Activated CD4-positive, alpha-beta T cell treated with anti-CD3 and anti-CD28 coated beads, Interleukin-2, amount 10 ng/mL, durations not matched to agents 7 days and 5 days (primary cell): ENCODE results near the gene FBLN5. TPM values are rescaled to one million over a fixed set of nuclear protein-coding genes. Genes with fewer than 3 reads are reported as not detected.
A peak's percentile ranks its signal among the peaks of the same experiment; 100 is the strongest.

Source experiments
- CTCF ChIA-PET: fragments of 350-600 bp; sonication (Branson Sonifier 250); formaldehyde crosslinking; loops from one replicate; lab custom pipeline; 2021; ENCODE audit warnings: antibody characterized with exemption; lab: Charles Lee
- POLR2A ChIA-PET: fragments of 350-600 bp; sonication (Branson Sonifier 250); formaldehyde crosslinking; loops from one replicate; lab custom pipeline; 2021; ENCODE audit warnings: antibody characterized with exemption; lab: Charles Lee
- DNase-seq: peaks from one replicate; pipeline ENCODE4 v3.0.0-alpha.2; 2020
- H3K27ac Mint-ChIP-seq: one replicate; pipeline ENCODE4 v1.8.0; 2021; ENCODE audit warnings: mild to moderate bottlenecking, moderate library complexity, mixed read lengths
- H3K27me3 Mint-ChIP-seq: one replicate; pipeline ENCODE4 v1.8.0; 2021; ENCODE audit warnings: mixed read lengths
- H3K36me3 Mint-ChIP-seq: one replicate; pipeline ENCODE4 v1.8.0; 2021; ENCODE audit warnings: low read depth, mixed read lengths
- H3K4me1 Mint-ChIP-seq: one replicate; pipeline ENCODE4 v1.8.0; 2021; ENCODE audit warnings: mixed read lengths
- H3K4me3 Mint-ChIP-seq: one replicate; pipeline ENCODE4 v1.8.0; 2021; ENCODE audit warnings: mild to moderate bottlenecking, moderate library complexity, mixed read lengths
- H3K9me3 Mint-ChIP-seq: one replicate; pipeline ENCODE4 v1.8.0; 2021; ENCODE audit warnings: mixed read lengths
- total RNA-seq, 2 experiments: library from RNA; stranded (reverse); gene quantifications; one replicate each; pipeline ENCODE4 v1.2.3, GENCODE V29; 2021

Gene FBLN5
- total RNA-seq, 2 experiments from 2014 or later, result 3.8 to 4.1 TPM

GRCh38 chr14:91964011-91964410 is 16.5 kb upstream of the FBLN5 start:
- Mint-ChIP-seq H3K27ac (no peak overlapping the region), H3K4me3 (no peak overlapping the region), H3K9me3 (no peaks in the 10 kb centered on the region), H3K4me1 (peaks cover 15% of the 10 kb centered on the region), H3K36me3 (peaks cover 15% of the 10 kb centered on the region), H3K27me3 (no peaks in the 10 kb centered on the region)
- CTCF ChIA-PET, result no interaction called here
- no peak for DNase-seq
- POLR2A ChIA-PET, result no interaction called here

DNA sequence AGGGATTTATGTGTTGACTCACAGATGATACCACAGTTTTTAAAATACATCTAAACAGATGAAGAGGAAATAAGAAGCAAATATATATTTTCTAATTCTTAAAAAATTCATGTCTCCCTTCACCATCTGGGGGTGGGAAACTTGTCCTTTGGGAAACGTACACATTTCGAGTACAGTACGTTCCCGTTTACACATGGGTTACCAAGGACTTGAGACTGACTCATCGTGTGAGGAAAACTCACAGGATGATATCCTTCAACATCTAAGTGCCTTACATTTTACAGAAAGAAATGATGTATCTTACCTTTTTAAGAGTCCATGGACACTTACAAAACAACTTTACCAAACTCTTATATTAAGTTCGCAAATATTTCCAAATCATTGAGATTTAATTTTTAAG is 16.0 kb upstream of the FBLN5 start:
- H3K27ac Mint-ChIP-seq, result no peak overlapping the region
- H3K36me3 Mint-ChIP-seq, result peaks cover 10% of the 10 kb centered on the region
- CTCF ChIA-PET, result no interaction called here
- peaks cover 10% of the 10 kb centered on the region for H3K4me1 Mint-ChIP-seq
- no peaks in the 10 kb centered on the region for H3K27me3 Mint-ChIP-seq
- POLR2A ChIA-PET, result no interaction called here
- H3K9me3 Mint-ChIP-seq, result no peaks in the 10 kb centered on the region
- no peak for DNase-seq
- H3K4me3 Mint-ChIP-seq, result no peak overlapping the region

DNA sequence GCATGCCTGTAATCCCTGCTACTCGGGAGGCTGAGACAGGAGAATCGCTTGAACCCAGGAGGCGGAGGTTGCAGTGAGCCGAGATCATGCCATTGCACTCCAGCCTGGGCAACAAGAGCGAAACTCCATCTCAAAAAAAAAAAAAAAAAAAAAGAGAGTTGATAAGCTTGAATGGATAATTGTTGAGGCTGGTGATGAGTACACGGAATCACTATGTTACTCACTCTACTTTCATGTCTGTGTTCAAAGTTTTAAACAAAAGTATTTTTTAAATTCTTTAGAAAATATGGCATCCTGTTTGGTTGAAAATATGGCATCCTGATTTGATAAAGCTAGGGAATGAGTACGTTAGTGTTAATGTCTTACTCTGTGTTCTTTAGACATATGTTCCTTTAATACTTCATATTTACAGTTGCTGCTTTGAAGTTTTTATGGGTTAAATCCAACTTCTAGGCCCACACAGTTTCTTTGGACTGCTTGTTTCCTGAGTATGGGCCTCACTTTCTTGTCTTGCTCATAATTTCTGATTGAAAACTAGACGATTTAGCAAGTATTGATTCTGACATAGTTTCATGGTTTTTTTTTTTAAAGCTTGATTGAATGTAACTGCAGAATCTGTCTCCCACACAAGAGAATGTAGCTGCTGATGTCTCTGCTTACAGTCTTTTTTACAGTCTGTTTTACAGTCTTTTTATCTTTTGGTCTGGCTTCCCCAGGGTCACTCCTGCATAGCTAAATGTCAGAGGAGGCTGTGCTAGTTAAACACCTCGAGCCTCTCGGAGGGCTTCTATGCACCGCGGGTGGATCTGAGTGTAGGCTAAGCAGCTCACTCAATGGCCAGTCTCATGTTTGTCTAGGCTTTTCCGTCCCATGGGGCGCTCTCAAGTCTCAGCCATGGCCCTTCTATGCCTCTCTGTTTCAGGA is 14.1 kb upstream of the FBLN5 start:
- no peak for DNase-seq
- H3K27ac Mint-ChIP-seq, result no peak overlapping the region
- POLR2A ChIA-PET, result no interaction called here

GRCh38 chr14:91957876-91958313 is 10.4 kb upstream of the FBLN5 start:
- Mint-ChIP-seq H3K4me3 (no peak overlapping the region), H3K36me3 (no peaks in the 10 kb centered on the region), H3K9me3 (no peaks in the 10 kb centered on the region), H3K27ac (no peak overlapping the region), H3K4me1 (peaks cover 5% of the 10 kb centered on the region), H3K27me3 (no peaks in the 10 kb centered on the region)
- no peak for DNase-seq
- POLR2A ChIA-PET, result no interaction called here
- CTCF ChIA-PET, result no interaction called here

More for the DNA sequence above, 14.1 kb upstream of the FBLN5 start:
- no peaks in the 10 kb centered on the region for H3K27me3 Mint-ChIP-seq
- CTCF ChIA-PET, result interaction anchor here (0.7 to 1.5 kb wide), 5 partner anchors 11 to 1539 kb away, joined by 3 to 5 read pairs (median 3); no protein-coding TSS in a partner anchor
- H3K9me3 Mint-ChIP-seq, result no peaks in the 10 kb centered on the region
- H3K4me1 Mint-ChIP-seq, result peaks cover 5% of the 10 kb centered on the region
- H3K4me3 Mint-ChIP-seq, result no peak overlapping the region
- peaks cover 3% of the 10 kb centered on the region for H3K36me3 Mint-ChIP-seq

DNA sequence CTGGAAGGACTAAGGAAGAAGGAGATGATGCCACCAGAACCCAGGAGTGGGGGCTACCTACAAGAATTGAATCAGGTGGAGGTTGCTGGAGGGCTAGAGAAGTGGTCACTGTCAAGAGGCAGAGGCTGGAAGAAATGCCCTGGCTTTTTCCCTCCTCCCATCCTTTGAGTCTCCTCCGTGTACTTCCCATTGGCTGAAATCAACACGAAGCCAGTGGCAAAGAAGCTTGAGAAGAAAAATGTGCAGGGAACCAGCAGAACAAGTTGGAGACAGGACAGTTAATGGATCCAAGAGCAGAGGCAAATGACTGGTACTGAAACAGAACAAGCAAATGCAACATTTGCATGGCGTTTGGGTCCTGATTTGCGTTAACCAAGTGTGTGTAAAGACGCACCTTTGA is 9.1 kb upstream of the FBLN5 start:
- H3K36me3 Mint-ChIP-seq, result no peaks in the 10 kb centered on the region

GRCh38 chr14:91955168-91955567 is 7.7 kb upstream of the FBLN5 start:
- Mint-ChIP-seq H3K4me1 (no peaks in the 10 kb centered on the region), H3K27ac (no peak overlapping the region), H3K9me3 (no peaks in the 10 kb centered on the region), H3K4me3 (no peak overlapping the region), H3K36me3 (no peaks in the 10 kb centered on the region), H3K27me3 (peaks cover 8% of the 10 kb centered on the region)
- ChIA-PET POLR2A (no interaction called here), CTCF (no interaction called here)
- no peak for DNase-seq

More for the DNA sequence above, 9.1 kb upstream of the FBLN5 start:
- Mint-ChIP-seq H3K27me3 (peaks cover 2% of the 10 kb centered on the region), H3K27ac (no peak overlapping the region), H3K4me3 (no peak overlapping the region), H3K9me3 (no peaks in the 10 kb centered on the region), H3K4me1 (peaks cover under 1% of the 10 kb centered on the region)
- CTCF ChIA-PET, result no interaction called here
- POLR2A ChIA-PET, result no interaction called here
- no peak for DNase-seq

GRCh38 chr14:91953170-91953985 is 5.9 kb upstream of the FBLN5 start:
- H3K4me3 Mint-ChIP-seq, result no peak overlapping the region
- no peak for DNase-seq
- no peaks in the 10 kb centered on the region for H3K9me3 Mint-ChIP-seq
- peaks cover 14% of the 10 kb centered on the region for H3K27me3 Mint-ChIP-seq
- H3K4me1 Mint-ChIP-seq, result no peaks in the 10 kb centered on the region
- no peak overlapping the region for H3K27ac Mint-ChIP-seq
- POLR2A ChIA-PET, result no interaction called here
- CTCF ChIA-PET, result no interaction called here
- no peaks in the 10 kb centered on the region for H3K36me3 Mint-ChIP-seq

DNA sequence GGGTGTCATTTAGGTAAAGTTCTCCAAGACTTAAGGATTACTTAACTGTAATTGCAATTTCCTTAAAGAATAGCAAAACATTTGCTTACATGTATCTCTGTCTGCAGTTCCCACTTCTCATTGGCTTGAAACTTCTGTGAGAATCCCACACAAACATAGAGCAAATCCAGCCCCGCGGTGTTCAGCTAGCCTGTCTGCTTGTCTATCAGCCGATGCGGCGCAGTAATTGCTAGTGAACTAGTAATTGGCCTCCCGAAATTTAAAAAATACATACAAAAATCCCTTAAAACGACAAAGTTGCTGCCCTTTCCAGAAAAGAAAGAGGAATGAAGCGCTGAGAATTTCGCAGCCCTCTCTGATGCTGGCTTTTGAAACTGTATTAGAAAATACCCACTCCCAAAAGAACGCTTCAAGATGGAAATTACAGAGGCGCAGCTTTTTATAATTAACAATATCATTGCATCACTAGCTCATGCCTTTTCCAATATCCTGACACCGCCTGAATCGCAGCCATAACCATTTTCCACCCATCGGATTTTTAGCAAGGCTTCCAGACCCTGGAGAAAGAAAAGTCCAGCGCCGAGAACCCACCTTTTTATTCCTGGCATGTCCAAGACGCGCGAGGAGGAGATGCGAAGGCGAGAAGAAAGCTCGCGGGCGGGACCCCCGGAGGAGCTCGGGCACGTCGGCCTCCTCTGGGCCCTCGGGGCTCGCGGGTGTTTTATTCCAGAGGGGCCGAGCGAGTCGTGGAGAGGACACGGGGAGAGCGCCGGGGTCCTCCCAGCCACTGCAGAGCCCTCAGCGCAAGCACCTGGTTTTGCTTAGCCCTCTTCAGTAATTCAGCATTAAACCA is 646 bp downstream of the FBLN5 start:
- ChIA-PET CTCF (interaction anchor here (0.6 to 1.5 kb wide), 4 partner anchors 14 to 301 kb away, joined by 3 to 4 read pairs (median 4); no protein-coding TSS in a partner anchor), POLR2A (no interaction called here)
- H3K27me3 Mint-ChIP-seq, result peaks cover 46% of the 10 kb centered on the region
- no peaks in the 10 kb centered on the region for H3K9me3 Mint-ChIP-seq
- no peak overlapping the region for H3K27ac Mint-ChIP-seq
- H3K4me1 Mint-ChIP-seq, result peaks cover 19% of the 10 kb centered on the region
- peak overlapping the region; percentile 68 for H3K4me3 Mint-ChIP-seq
- H3K36me3 Mint-ChIP-seq, result no peaks in the 10 kb centered on the region
- no peak for DNase-seq

DNA sequence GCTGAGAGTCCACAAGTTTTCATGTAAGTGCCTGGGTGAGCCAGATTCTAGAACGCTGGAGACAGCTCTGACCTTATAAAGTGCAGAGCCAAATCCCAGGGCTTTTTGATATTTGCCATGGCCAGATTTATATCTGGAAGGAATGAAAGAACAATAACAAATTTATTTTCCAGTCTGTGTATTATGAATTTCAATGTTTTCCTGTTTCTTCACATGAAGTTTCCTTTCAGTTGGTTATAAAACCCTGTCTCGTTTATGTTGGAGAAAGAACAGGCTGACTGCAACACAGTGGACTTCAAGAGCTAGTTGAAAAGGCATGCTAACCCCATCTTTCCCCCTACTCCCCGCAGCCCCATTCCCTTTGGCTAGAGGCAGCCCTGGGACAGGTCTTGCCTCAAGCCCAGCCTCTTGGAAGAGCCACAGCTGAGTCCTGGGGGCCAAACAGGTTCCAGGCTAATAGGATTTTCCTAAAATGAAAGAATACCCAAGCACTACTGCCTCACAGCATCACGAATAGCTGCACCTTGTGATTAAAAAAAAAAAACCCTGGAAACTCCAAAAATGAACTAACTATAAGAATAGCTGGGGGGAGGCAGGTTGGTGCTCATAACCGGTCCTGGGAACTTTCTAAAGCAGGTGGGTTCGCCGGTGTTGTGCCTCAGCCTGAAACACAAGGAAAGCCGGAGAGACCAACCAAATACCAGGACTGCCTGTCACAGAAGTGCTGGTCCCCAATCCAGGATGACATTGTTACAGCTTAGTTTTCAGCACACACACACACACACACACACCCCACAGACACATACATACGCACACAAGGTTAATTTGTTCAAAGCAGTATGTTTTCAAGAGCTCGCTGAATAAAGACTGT is 1.5 kb downstream of the FBLN5 start:
- ChIA-PET CTCF (interaction anchor here (0.6 to 1.5 kb wide), 4 partner anchors 13 to 300 kb away, joined by 3 to 4 read pairs (median 4); no protein-coding TSS in a partner anchor), POLR2A (no interaction called here)
- Mint-ChIP-seq H3K27ac (no peak overlapping the region), H3K4me3 (no peak overlapping the region), H3K27me3 (peaks cover 46% of the 10 kb centered on the region), H3K36me3 (no peaks in the 10 kb centered on the region), H3K4me1 (peaks cover 23% of the 10 kb centered on the region), H3K9me3 (no peaks in the 10 kb centered on the region)
- no peak for DNase-seq

DNA sequence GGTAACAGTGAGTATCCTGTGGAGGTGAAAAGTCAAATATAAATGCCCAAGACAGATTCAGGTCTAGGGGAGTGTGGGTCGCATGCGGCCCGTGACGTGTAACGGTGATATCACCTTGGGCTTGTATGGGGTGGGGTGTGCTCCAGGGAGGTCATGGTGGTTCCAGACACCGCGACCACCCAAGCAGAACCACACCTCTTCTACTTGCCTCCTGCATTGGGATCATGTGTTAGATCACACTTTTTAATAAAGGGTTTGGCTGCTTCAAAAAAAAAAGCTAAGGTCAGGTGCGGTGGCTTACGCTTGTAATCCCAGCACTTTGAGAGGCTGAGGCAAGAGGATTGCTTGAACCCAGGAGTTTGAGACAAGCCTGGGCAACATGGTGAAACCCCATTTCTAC is 4.5 kb downstream of the FBLN5 start:
- no peaks in the 10 kb centered on the region for H3K9me3 Mint-ChIP-seq
- H3K36me3 Mint-ChIP-seq, result no peaks in the 10 kb centered on the region
- DNase-seq, result no peak
- ChIA-PET POLR2A (interaction anchor here (0.6 to 0.7 kb wide), 2 partner anchors 13 to 552 kb away, joined by 3 read pairs; no protein-coding TSS in a partner anchor), CTCF (interaction anchor here (0.6 kb wide), 1 partner anchor 341 kb away, joined by 4 read pairs; no protein-coding TSS in a partner anchor)
- peaks cover 20% of the 10 kb centered on the region for H3K4me1 Mint-ChIP-seq
- peaks cover 29% of the 10 kb centered on the region for H3K27me3 Mint-ChIP-seq
- no peak overlapping the region for H3K4me3 Mint-ChIP-seq
- no peak overlapping the region for H3K27ac Mint-ChIP-seq

DNA sequence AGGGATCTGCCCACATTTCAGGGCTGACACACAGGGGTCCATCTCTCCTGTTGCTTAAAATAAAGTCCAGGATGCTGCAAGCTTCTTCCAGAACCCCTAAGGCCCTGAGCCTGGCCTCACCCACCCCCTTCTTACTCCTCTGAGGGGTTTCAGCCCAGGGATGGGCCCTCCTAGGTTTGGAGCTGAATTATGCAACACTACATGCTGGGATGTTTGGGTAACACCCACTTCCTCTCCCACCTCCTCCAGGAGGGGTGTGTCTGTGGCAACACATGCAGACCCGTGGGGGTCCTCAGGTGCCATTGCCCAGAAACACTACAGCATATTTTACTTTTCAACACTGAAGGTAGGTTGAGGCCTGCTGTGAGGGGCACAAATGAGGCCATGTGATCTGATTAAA is 5.4 kb downstream of the FBLN5 start:
- CTCF ChIA-PET, result no interaction called here

More for the DNA sequence above, 5.4 kb downstream of the FBLN5 start:
- Mint-ChIP-seq H3K4me3 (no peak overlapping the region), H3K9me3 (no peaks in the 10 kb centered on the region), H3K27me3 (peaks cover 24% of the 10 kb centered on the region), H3K27ac (no peak overlapping the region), H3K4me1 (peaks cover 19% of the 10 kb centered on the region), H3K36me3 (no peaks in the 10 kb centered on the region)
- POLR2A ChIA-PET, result no interaction called here
- DNase-seq, result no peak
